Colonic mucosa (tissue), 4 donors: ENCODE results near the gene ZNF398. TPM values are rescaled to one million over a fixed set of nuclear protein-coding genes. Genes with fewer than 3 reads are reported as not detected.
"Not testable (repeated sequence)": the region's sequence is repeated elsewhere in the genome, so short reads cannot be mapped to it uniquely, and the experiment has no call there.

Source experiments
- DNase-seq: peaks from one replicate; pipeline ENCODE4 v3.0.0-alpha.2; 2020
- H3K27ac ChIP-seq: fragments of 200-600 bp; one replicate; pipeline ENCODE4 v1.8.0; 2021
- H3K27me3 ChIP-seq: fragments of 200-600 bp; one replicate; pipeline ENCODE4 v1.8.0; 2021
- H3K36me3 ChIP-seq: fragments of 200-600 bp; one replicate; pipeline ENCODE4 v1.8.0; 2021
- H3K4me1 ChIP-seq: fragments of 200-600 bp; one replicate; pipeline ENCODE4 v1.8.0; 2021; ENCODE audit warnings: mild to moderate bottlenecking
- H3K4me3 ChIP-seq: fragments of 200-600 bp; one replicate; pipeline ENCODE4 v1.8.0; 2021
- H3K9ac ChIP-seq, 2 donors: one replicate each; pipeline ENCODE4 v1.7.0; 2013; ENCODE audit warnings: control low read depth in 2 of 2, low read depth in 2 of 2, low read length in 2 of 2
- H3K9me3 ChIP-seq: fragments of 200-600 bp; one replicate; pipeline ENCODE4 v1.8.0; 2021
- CTCF ChIP-seq: fragments of 200-600 bp; IDR thresholded peaks from one replicate; pipeline ENCODE4 v1.8.0; 2022; ENCODE audit warnings: antibody characterized with exemption, mild to moderate bottlenecking
- intact Hi-C: fragments of 100-400 bp; cut with DNase I; formaldehyde crosslinking; loops from one replicate; pipeline ENCODE4 v1.14.1; 2022
- total RNA-seq, 2 donors: library from RNA; stranded (reverse); fragmentation: NEBNext Ultra II Directional in 1 of 2; extraction: Animal tissue kit (Norgen Biotek cat#: 25700) in 1 of 2; gene quantifications; one replicate each; pipeline ENCODE4 v1.2.1, GENCODE V29; 2021
- donor health status: healthy.
- donor health status: DM: no; HTN: no; CAD: no.
- donor health status: DM: no; HTN: no; CAD: no.

Gene ZNF398
- total RNA-seq, 2 donors from 2014 or later, result 10.2 to 12.3 TPM

- TF ChIP-seq CTCF, result no peak
- DNase-seq, result no peak
- intact Hi-C loops, result no loop called here
- H3K27me3 ChIP-seq, result no peaks in the 10 kb centered on the region
- H3K4me1 ChIP-seq, result no peaks in the 10 kb centered on the region
- H3K9ac ChIP-seq, result no peak overlapping the region
- no peak overlapping the region for H3K4me3 ChIP-seq
- H3K9me3 ChIP-seq, result no peaks in the 10 kb centered on the region
- peaks cover 3% of the 10 kb centered on the region for H3K36me3 ChIP-seq
- H3K27ac ChIP-seq, result no peak overlapping the region
Measured at GRCh38 chr7:149224352-149224751, 77.1 kb downstream of the ZNF398 start.

GRCh38 chr7:149225106-149225505 is 77.9 kb downstream of the ZNF398 start:
- no peak for TF ChIP-seq CTCF
- Histone ChIP-seq H3K36me3 (peaks cover 3% of the 10 kb centered on the region), H3K4me3 (no peak overlapping the region), H3K9ac (no peak overlapping the region), H3K9me3 (no peaks in the 10 kb centered on the region), H3K4me1 (no peaks in the 10 kb centered on the region), H3K27me3 (no peaks in the 10 kb centered on the region), H3K27ac (no peak overlapping the region)
- intact Hi-C loops, result no loop called here
- DNase-seq, result no peak

GRCh38 chr7:149225656-149226055 is 78.4 kb downstream of the ZNF398 start:
- intact Hi-C loops, result no loop called here
- Histone ChIP-seq H3K36me3 (peaks cover 3% of the 10 kb centered on the region), H3K4me3 (no peak overlapping the region), H3K9me3 (no peaks in the 10 kb centered on the region), H3K27ac (no peak overlapping the region), H3K4me1 (no peaks in the 10 kb centered on the region), H3K27me3 (no peaks in the 10 kb centered on the region), H3K9ac (no peak overlapping the region)
- TF ChIP-seq CTCF, result no peak
- no peak for DNase-seq

GRCh38 chr7:149226366-149226765 is 79.1 kb downstream of the ZNF398 start:
- H3K4me3 ChIP-seq, H3K9ac ChIP-seq, DNase-seq, H3K9me3 ChIP-seq, H3K27me3 ChIP-seq, H3K27ac ChIP-seq, H3K36me3 ChIP-seq, intact Hi-C loops, H3K4me1 ChIP-seq: not testable (repeated sequence)

- H3K4me3 ChIP-seq, result no peak overlapping the region
- no peaks in the 10 kb centered on the region for H3K9me3 ChIP-seq
- no peaks in the 10 kb centered on the region for H3K27me3 ChIP-seq
- H3K27ac ChIP-seq, result no peak overlapping the region
- no peak overlapping the region for H3K9ac ChIP-seq
- no peaks in the 10 kb centered on the region for H3K4me1 ChIP-seq
- TF ChIP-seq CTCF, result no peak
- H3K36me3 ChIP-seq, result peaks cover 3% of the 10 kb centered on the region
- DNase-seq, result no peak
- intact Hi-C loops, result no loop called here
Measured at GRCh38 chr7:149226840-149227494, 79.7 kb downstream of the ZNF398 start.

- no peaks in the 10 kb centered on the region for H3K4me1 ChIP-seq
- H3K27me3 ChIP-seq, result no peaks in the 10 kb centered on the region
- H3K9me3 ChIP-seq, result no peaks in the 10 kb centered on the region
- no peak overlapping the region for H3K4me3 ChIP-seq
- DNase-seq, result no peak
- peaks cover 3% of the 10 kb centered on the region for H3K36me3 ChIP-seq
- no peak overlapping the region for H3K9ac ChIP-seq
- TF ChIP-seq CTCF, result no peak
- H3K27ac ChIP-seq, result no peak overlapping the region
- intact Hi-C loops, result no loop called here
Measured at GRCh38 chr7:149228831-149229471, 81.7 kb downstream of the ZNF398 start.
